Measurements from ENCODE around the gene EHD4.

- TF ChIP-seq CTCF (IDR thresholded peaks at IDR 0.05; ENCODE audit: low read depth, low read length) (no peak), EZH2phosphoT487 (IDR thresholded peaks at IDR 0.05; ENCODE audit: low read depth) (no peak)
These were observed 76.4 kb downstream of the EHD4 start for GRCh38 chr15:41895957-41896356.
